ENCODE data around the gene TCF3.
A peak's percentile ranks its signal among the peaks of the same experiment; 100 is the strongest.

TCF3 gene

GRCh38 chr19:1618157-1619093 is 34.0 kb downstream of the TCF3 start:
- H3K36me3 Mint-ChIP-seq: peaks cover 5% of the 10 kb centered on the region
- H3K4me3 Mint-ChIP-seq: no peak overlapping the region
- peak overlapping the region; percentile 61 for H3K27ac Mint-ChIP-seq
- no peaks in the 10 kb centered on the region for H3K27me3 Mint-ChIP-seq
- H3K4me1 Mint-ChIP-seq (ENCODE audit: low read depth): peaks cover 25% of the 10 kb centered on the region
- no peaks in the 10 kb centered on the region for H3K9me3 Mint-ChIP-seq (ENCODE audit: low read depth)

GRCh38 chr19:1616875-1617274 is 35.5 kb downstream of the TCF3 start:
- peaks cover 3% of the 10 kb centered on the region for H3K36me3 Mint-ChIP-seq
- peak overlapping the region; percentile 83 for H3K27ac Mint-ChIP-seq
- H3K9me3 Mint-ChIP-seq (ENCODE audit: low read depth): no peaks in the 10 kb centered on the region
- H3K4me3 Mint-ChIP-seq: peak overlapping the region; percentile 33
- no peaks in the 10 kb centered on the region for H3K27me3 Mint-ChIP-seq
- peaks cover 23% of the 10 kb centered on the region for H3K4me1 Mint-ChIP-seq (ENCODE audit: low read depth)

- H3K27ac Mint-ChIP-seq: peak overlapping the region; percentile 83
- H3K4me3 Mint-ChIP-seq: peak overlapping the region; percentile 33
- peaks cover 3% of the 10 kb centered on the region for H3K36me3 Mint-ChIP-seq
- H3K9me3 Mint-ChIP-seq (ENCODE audit: low read depth): no peaks in the 10 kb centered on the region
- H3K4me1 Mint-ChIP-seq (ENCODE audit: low read depth): peaks cover 24% of the 10 kb centered on the region
- no peaks in the 10 kb centered on the region for H3K27me3 Mint-ChIP-seq
Observed at GRCh38 chr19:1616396-1616795, 36.0 kb downstream of the TCF3 start.

GRCh38 chr19:1615156-1615765 is 37.2 kb downstream of the TCF3 start:
- Mint-ChIP-seq H3K27ac (no peak overlapping the region), H3K36me3 (peaks cover 3% of the 10 kb centered on the region), H3K27me3 (no peaks in the 10 kb centered on the region), H3K4me3 (no peak overlapping the region), H3K4me1 (ENCODE audit: low read depth) (peaks cover 33% of the 10 kb centered on the region), H3K9me3 (ENCODE audit: low read depth) (no peaks in the 10 kb centered on the region)

GRCh38 chr19:1613808-1614570 is 38.4 kb downstream of the TCF3 start:
- Mint-ChIP-seq H3K9me3 (ENCODE audit: low read depth) (no peaks in the 10 kb centered on the region), H3K4me1 (ENCODE audit: low read depth) (peaks cover 44% of the 10 kb centered on the region), H3K4me3 (no peak overlapping the region), H3K36me3 (peaks cover 3% of the 10 kb centered on the region), H3K27ac (no peak overlapping the region), H3K27me3 (no peaks in the 10 kb centered on the region)

GRCh38 chr19:1613146-1613545 is 39.3 kb downstream of the TCF3 start:
- Mint-ChIP-seq H3K27ac (no peak overlapping the region), H3K4me1 (ENCODE audit: low read depth) (peaks cover 45% of the 10 kb centered on the region), H3K4me3 (no peak overlapping the region), H3K36me3 (peaks cover 3% of the 10 kb centered on the region), H3K9me3 (ENCODE audit: low read depth) (no peaks in the 10 kb centered on the region), H3K27me3 (no peaks in the 10 kb centered on the region)

- Mint-ChIP-seq H3K4me3 (no peak overlapping the region), H3K27me3 (no peaks in the 10 kb centered on the region), H3K4me1 (ENCODE audit: low read depth) (peaks cover 40% of the 10 kb centered on the region), H3K27ac (no peak overlapping the region), H3K9me3 (ENCODE audit: low read depth) (no peaks in the 10 kb centered on the region), H3K36me3 (peaks cover 3% of the 10 kb centered on the region)
Observed at GRCh38 chr19:1612114-1613086, 40.0 kb downstream of the TCF3 start.

GRCh38 chr19:1611353-1611752 is 41.1 kb downstream of the TCF3 start:
- Mint-ChIP-seq H3K9me3 (ENCODE audit: low read depth) (no peaks in the 10 kb centered on the region), H3K27ac (no peak overlapping the region), H3K27me3 (no peaks in the 10 kb centered on the region), H3K4me3 (no peak overlapping the region), H3K4me1 (ENCODE audit: low read depth) (peaks cover 31% of the 10 kb centered on the region), H3K36me3 (peaks cover 3% of the 10 kb centered on the region)

GRCh38 chr19:1610579-1610978 is 41.8 kb downstream of the TCF3 start:
- H3K36me3 Mint-ChIP-seq: no peaks in the 10 kb centered on the region

GRCh38 chr19:1609680-1610474 is 42.5 kb downstream of the TCF3 start:
- Mint-ChIP-seq H3K4me3 (peak overlapping the region; percentile 65), H3K4me1 (ENCODE audit: low read depth) (peaks cover 36% of the 10 kb centered on the region), H3K9me3 (ENCODE audit: low read depth) (no peaks in the 10 kb centered on the region), H3K27ac (no peak overlapping the region), H3K27me3 (no peaks in the 10 kb centered on the region), H3K36me3 (no peaks in the 10 kb centered on the region)

More at GRCh38 chr19:1610579-1610978, 41.8 kb downstream of the TCF3 start:
- H3K9me3 Mint-ChIP-seq (ENCODE audit: low read depth): no peaks in the 10 kb centered on the region
- no peak overlapping the region for H3K27ac Mint-ChIP-seq
- H3K4me1 Mint-ChIP-seq (ENCODE audit: low read depth): peaks cover 35% of the 10 kb centered on the region
- no peak overlapping the region for H3K4me3 Mint-ChIP-seq
- H3K27me3 Mint-ChIP-seq: no peaks in the 10 kb centered on the region

GRCh38 chr19:1609103-1609396 is 43.4 kb downstream of the TCF3 start:
- Mint-ChIP-seq H3K4me3 (no peak overlapping the region), H3K27me3 (no peaks in the 10 kb centered on the region), H3K36me3 (no peaks in the 10 kb centered on the region), H3K27ac (no peak overlapping the region), H3K9me3 (ENCODE audit: low read depth) (no peaks in the 10 kb centered on the region), H3K4me1 (ENCODE audit: low read depth) (peaks cover 41% of the 10 kb centered on the region)

GRCh38 chr19:1608359-1609102 is 43.9 kb downstream of the TCF3 start:
- Mint-ChIP-seq H3K27ac (no peak overlapping the region), H3K36me3 (no peaks in the 10 kb centered on the region), H3K9me3 (ENCODE audit: low read depth) (no peaks in the 10 kb centered on the region), H3K4me1 (ENCODE audit: low read depth) (peaks cover 42% of the 10 kb centered on the region), H3K27me3 (no peaks in the 10 kb centered on the region), H3K4me3 (peak overlapping the region; percentile 62)

GRCh38 chr19:1606138-1606651 is 46.2 kb downstream of the TCF3 start:
- H3K27ac Mint-ChIP-seq: peak overlapping the region; percentile 100
- peak overlapping the region; percentile 98 for H3K4me3 Mint-ChIP-seq
- no peaks in the 10 kb centered on the region for H3K36me3 Mint-ChIP-seq
- no peaks in the 10 kb centered on the region for H3K9me3 Mint-ChIP-seq (ENCODE audit: low read depth)
- no peaks in the 10 kb centered on the region for H3K27me3 Mint-ChIP-seq
- peaks cover 50% of the 10 kb centered on the region for H3K4me1 Mint-ChIP-seq (ENCODE audit: low read depth)

Measured in activated naive CD8-positive, alpha-beta T cell (primary cell).